HepG2 (cell line): ENCODE measurements around the gene NMRAL1. TPM values are rescaled to one million over a fixed set of nuclear protein-coding genes. Genes with fewer than 3 reads are reported as not detected.
A peak's percentile ranks its signal among the peaks of the same experiment; 100 is the strongest.

ENCODE experiments used
- CEBPG ChIP-seq: IDR thresholded peaks from 2 replicates; pipeline ENCODE4 v1.6.1; 2016
- GPN1 ChIP-seq: sonication (generic); formaldehyde crosslinking; IDR thresholded peaks from 2 replicates; pipeline ENCODE4 v1.5.1; 2020; ENCODE audit warnings: missing genetic modification reagents, borderline replicate concordance
- MED8 ChIP-seq: sonication (generic); formaldehyde crosslinking; IDR thresholded peaks from 2 replicates; pipeline ENCODE4 v1.8.1; 2023; ENCODE audit warnings: mild to moderate bottlenecking, missing genetic modification reagents; ENCODE audit not compliant: insufficient replicate concordance
- MEIS2 ChIP-seq: sonication (generic); formaldehyde crosslinking; IDR thresholded peaks from 2 replicates; pipeline ENCODE4 v1.9.0; 2021; ENCODE audit warnings: mild to moderate bottlenecking, missing genetic modification reagents
- MTA1 ChIP-seq: sonication (generic); formaldehyde crosslinking; IDR thresholded peaks from 2 replicates; pipeline ENCODE4 v1.4.0; 2020; ENCODE audit warnings: missing genetic modification reagents, mild to moderate bottlenecking, borderline replicate concordance
- NRL ChIP-seq: sonication (generic); formaldehyde crosslinking; IDR thresholded peaks from 2 replicates; pipeline ENCODE4 v1.5.0; 2020; ENCODE audit warnings: missing genetic modification reagents, mild to moderate bottlenecking, moderate library complexity, borderline replicate concordance
- ONECUT2 ChIP-seq: sonication (generic); formaldehyde crosslinking; IDR thresholded peaks from 2 replicates; pipeline ENCODE4 v1.4.0; 2020; ENCODE audit warnings: missing genetic modification reagents
- PHF5A ChIP-seq: IDR thresholded peaks from one replicate; pipeline ENCODE4 v1.6.1; 2018; ENCODE audit warnings: low read depth, missing genetic modification reagents; ENCODE audit not compliant: unreplicated experiment
- SIN3B ChIP-seq: fragments of 150-350 bp; IDR thresholded peaks from 2 replicates; pipeline ENCODE4 v1.6.1; 2014; ENCODE audit warnings: low read length
- TBX3 ChIP-seq: fragments of 450-650 bp; IDR thresholded peaks from 2 replicates; pipeline ENCODE4 v1.6.1; 2017; ENCODE audit warnings: antibody characterized with exemption, mild to moderate bottlenecking, inconsistent platforms, borderline replicate concordance
- ZNF382 ChIP-seq: sonication (generic); formaldehyde crosslinking; IDR thresholded peaks from 2 replicates; pipeline ENCODE4 v1.5.0; 2020; ENCODE audit warnings: missing genetic modification reagents, mild to moderate bottlenecking, borderline replicate concordance
- ZNF569 ChIP-seq: sonication (generic); formaldehyde crosslinking; IDR thresholded peaks from 2 replicates; pipeline ENCODE4 v1.5.0; 2020; ENCODE audit warnings: mild to moderate bottlenecking, missing genetic modification reagents, moderate library complexity, borderline replicate concordance
- ZSCAN12 ChIP-seq: sonication (generic); formaldehyde crosslinking; IDR thresholded peaks from 2 replicates; pipeline ENCODE4 v1.9.0; 2021; ENCODE audit warnings: mild to moderate bottlenecking, missing genetic modification reagents
- polyA plus RNA-seq, 8 experiments: library from polyadenylated mRNA; depleted of rRNA in 3 of 8; stranded (reverse) in 7 of 8; unstranded in 1 of 8; fragments of >200 nt; fragmentation: Illumina TruSeq in 4 of 8; extraction: Trizol in 4 of 8; gene quantifications; 2 replicates each; pipeline versions ENCODE4 v1.2.1 to v1.2.3, GENCODE V29; 2011 to 2016; ENCODE audit warnings: low read depth in 4 of 8, missing spikeins in 1 of 8, mixed read lengths in 1 of 8; ENCODE audit not compliant: insufficient read depth in 1 of 8
- total RNA-seq, 5 experiments: library from RNA; depleted of rRNA; stranded (reverse); fragments of >200 nt; fragmentation: Illumina TruSeq; extraction: Trizol; gene quantifications; 2 replicates each; pipeline ENCODE4 v1.2.3, GENCODE V29; 2016; ENCODE audit warnings: low read depth in 1 of 5
- TF ChIP-seq, protein P1 (sequence below): sonication (generic); formaldehyde crosslinking; IDR thresholded peaks from 2 replicates; pipeline ENCODE4 v1.8.0; 2022; ENCODE audit warnings: missing genetic modification reagents, mild to moderate bottlenecking, moderate library complexity, borderline replicate concordance
- TF ChIP-seq, protein P2 (sequence below): sonication (generic); formaldehyde crosslinking; IDR thresholded peaks from 2 replicates; pipeline ENCODE4 v1.9.0; 2022; ENCODE audit warnings: low read depth, missing genetic modification reagents
- TF ChIP-seq, protein P3 (sequence below): sonication (generic); formaldehyde crosslinking; IDR thresholded peaks from 2 replicates; pipeline ENCODE4 v1.5.0; 2020; ENCODE audit warnings: missing genetic modification reagents
- TF ChIP-seq, protein P4 (sequence below): IDR thresholded peaks from 2 replicates; pipeline ENCODE4 v1.6.1; 2016; ENCODE audit warnings: low read depth, control low read depth
- TF ChIP-seq, protein P5 (sequence below): sonication (generic); formaldehyde crosslinking; conservative IDR thresholded peaks from 2 replicates; pipeline ENCODE4 v1.4.0; 2020; ENCODE audit warnings: mild to moderate bottlenecking, missing genetic modification reagents, moderate library complexity

NMRAL1 gene
- total and polyA plus RNA-seq, 2 of the 13 experiments (the other 11 are each of a cell fraction or from before 2014, with no cell fraction given): 30.8 to 33.1 TPM

DNA sequence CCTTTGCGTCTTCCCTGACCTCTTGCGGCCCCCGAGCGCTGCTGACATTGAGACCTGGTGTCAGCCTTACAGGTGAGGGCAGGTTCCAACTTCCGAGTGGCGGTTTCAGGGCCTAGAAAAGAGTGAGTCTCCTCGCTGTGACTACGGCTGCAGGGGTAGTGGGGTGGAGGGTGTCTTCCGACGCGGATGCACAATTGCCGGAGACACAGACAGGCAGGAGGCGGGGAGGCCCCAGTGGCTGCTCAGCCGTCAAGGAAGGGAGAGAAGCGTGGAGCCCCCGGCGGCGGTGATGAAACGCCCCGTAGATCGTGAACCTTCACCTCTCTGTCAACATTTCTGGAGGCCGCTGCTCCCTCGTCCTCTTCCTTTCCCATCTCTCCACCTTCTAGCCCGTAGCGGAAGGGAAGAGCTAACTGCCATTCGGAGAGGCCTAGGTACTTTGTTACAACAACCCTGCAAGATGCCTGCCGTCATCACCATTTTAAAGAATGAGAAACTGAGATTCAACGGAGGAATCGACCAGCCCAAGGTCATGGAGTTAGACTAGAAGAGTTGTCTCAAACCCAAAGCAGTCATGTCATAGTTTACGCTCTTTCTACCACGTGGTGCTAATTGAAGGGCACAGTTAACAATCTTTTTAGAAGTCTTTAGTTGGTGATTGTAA, 48.3 kb downstream of the NMRAL1 start (continued):
- TF ChIP-seq PHF5A (CRISPR knock-in tag) (no peak), ZSCAN12 (CRISPR knock-in tag) (no peak), SIN3B (no peak), ZNF382 (CRISPR knock-in tag) (no peak), TBX3 (no peak), MTA1 (peak; percentile 83; the same call in 1 of the 2 replicates), CEBPG (CRISPR knock-in tag) (peak; percentile 89), MEIS2 (CRISPR knock-in tag) (peak; percentile 59), NRL (CRISPR knock-in tag) (peak; percentile 93), ZNF569 (CRISPR knock-in tag) (peak; percentile 90; the same call in 1 of the 2 replicates), MED8 (CRISPR knock-in tag) (no peak), GPN1 (peak; percentile 68; the same call in 1 of the 2 replicates), ONECUT2 (no peak)
- TF ChIP-seq, protein P1, sequence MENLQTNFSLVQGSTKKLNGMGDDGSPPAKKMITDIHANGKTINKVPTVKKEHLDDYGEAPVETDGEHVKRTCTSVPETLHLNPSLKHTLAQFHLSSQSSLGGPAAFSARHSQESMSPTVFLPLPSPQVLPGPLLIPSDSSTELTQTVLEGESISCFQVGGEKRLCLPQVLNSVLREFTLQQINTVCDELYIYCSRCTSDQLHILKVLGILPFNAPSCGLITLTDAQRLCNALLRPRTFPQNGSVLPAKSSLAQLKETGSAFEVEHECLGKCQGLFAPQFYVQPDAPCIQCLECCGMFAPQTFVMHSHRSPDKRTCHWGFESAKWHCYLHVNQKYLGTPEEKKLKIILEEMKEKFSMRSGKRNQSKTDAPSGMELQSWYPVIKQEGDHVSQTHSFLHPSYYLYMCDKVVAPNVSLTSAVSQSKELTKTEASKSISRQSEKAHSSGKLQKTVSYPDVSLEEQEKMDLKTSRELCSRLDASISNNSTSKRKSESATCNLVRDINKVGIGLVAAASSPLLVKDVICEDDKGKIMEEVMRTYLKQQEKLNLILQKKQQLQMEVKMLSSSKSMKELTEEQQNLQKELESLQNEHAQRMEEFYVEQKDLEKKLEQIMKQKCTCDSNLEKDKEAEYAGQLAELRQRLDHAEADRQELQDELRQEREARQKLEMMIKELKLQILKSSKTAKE (CRISPR knock-in tag): no peak
- TF ChIP-seq, protein P2, sequence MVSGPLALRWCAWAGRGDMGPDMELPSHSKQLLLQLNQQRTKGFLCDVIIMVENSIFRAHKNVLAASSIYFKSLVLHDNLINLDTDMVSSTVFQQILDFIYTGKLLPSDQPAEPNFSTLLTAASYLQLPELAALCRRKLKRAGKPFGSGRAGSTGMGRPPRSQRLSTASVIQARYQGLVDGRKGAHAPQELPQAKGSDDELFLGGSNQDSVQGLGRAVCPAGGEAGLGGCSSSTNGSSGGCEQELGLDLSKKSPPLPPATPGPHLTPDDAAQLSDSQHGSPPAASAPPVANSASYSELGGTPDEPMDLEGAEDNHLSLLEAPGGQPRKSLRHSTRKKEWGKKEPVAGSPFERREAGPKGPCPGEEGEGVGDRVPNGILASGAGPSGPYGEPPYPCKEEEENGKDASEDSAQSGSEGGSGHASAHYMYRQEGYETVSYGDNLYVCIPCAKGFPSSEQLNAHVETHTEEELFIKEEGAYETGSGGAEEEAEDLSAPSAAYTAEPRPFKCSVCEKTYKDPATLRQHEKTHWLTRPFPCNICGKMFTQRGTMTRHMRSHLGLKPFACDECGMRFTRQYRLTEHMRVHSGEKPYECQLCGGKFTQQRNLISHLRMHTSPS (CRISPR knock-in tag): no peak
- TF ChIP-seq, protein P3, sequence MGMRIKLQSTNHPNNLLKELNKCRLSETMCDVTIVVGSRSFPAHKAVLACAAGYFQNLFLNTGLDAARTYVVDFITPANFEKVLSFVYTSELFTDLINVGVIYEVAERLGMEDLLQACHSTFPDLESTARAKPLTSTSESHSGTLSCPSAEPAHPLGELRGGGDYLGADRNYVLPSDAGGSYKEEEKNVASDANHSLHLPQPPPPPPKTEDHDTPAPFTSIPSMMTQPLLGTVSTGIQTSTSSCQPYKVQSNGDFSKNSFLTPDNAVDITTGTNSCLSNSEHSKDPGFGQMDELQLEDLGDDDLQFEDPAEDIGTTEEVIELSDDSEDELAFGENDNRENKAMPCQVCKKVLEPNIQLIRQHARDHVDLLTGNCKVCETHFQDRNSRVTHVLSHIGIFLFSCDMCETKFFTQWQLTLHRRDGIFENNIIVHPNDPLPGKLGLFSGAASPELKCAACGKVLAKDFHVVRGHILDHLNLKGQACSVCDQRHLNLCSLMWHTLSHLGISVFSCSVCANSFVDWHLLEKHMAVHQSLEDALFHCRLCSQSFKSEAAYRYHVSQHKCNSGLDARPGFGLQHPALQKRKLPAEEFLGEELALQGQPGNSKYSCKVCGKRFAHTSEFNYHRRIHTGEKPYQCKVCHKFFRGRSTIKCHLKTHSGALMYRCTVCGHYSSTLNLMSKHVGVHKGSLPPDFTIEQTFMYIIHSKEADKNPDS (CRISPR knock-in tag): no peak
- TF ChIP-seq, protein P4, sequence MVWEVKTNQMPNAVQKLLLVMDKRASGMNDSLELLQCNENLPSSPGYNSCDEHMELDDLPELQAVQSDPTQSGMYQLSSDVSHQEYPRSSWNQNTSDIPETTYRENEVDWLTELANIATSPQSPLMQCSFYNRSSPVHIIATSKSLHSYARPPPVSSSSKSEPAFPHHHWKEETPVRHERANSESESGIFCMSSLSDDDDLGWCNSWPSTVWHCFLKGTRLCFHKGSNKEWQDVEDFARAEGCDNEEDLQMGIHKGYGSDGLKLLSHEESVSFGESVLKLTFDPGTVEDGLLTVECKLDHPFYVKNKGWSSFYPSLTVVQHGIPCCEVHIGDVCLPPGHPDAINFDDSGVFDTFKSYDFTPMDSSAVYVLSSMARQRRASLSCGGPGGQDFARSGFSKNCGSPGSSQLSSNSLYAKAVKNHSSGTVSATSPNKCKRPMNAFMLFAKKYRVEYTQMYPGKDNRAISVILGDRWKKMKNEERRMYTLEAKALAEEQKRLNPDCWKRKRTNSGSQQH: peak; percentile 89; the same call in 1 of the 2 replicates
- TF ChIP-seq, protein P5, sequence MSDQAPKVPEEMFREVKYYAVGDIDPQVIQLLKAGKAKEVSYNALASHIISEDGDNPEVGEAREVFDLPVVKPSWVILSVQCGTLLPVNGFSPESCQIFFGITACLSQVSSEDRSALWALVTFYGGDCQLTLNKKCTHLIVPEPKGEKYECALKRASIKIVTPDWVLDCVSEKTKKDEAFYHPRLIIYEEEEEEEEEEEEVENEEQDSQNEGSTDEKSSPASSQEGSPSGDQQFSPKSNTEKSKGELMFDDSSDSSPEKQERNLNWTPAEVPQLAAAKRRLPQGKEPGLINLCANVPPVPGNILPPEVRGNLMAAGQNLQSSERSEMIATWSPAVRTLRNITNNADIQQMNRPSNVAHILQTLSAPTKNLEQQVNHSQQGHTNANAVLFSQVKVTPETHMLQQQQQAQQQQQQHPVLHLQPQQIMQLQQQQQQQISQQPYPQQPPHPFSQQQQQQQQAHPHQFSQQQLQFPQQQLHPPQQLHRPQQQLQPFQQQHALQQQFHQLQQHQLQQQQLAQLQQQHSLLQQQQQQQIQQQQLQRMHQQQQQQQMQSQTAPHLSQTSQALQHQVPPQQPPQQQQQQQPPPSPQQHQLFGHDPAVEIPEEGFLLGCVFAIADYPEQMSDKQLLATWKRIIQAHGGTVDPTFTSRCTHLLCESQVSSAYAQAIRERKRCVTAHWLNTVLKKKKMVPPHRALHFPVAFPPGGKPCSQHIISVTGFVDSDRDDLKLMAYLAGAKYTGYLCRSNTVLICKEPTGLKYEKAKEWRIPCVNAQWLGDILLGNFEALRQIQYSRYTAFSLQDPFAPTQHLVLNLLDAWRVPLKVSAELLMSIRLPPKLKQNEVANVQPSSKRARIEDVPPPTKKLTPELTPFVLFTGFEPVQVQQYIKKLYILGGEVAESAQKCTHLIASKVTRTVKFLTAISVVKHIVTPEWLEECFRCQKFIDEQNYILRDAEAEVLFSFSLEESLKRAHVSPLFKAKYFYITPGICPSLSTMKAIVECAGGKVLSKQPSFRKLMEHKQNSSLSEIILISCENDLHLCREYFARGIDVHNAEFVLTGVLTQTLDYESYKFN: peak; percentile 90
